Measurements from ENCODE around the gene COX8A. TPM values are rescaled to one million over a fixed set of nuclear protein-coding genes. Genes with fewer than 3 reads are reported as not detected.
A peak's percentile ranks its signal among the peaks of the same experiment; 100 is the strongest.

The COX8A gene
- polyA plus RNA-seq, 2 of the 4 experiments (the other 2 are of a cell fraction): 312 to 794 TPM

DNA sequence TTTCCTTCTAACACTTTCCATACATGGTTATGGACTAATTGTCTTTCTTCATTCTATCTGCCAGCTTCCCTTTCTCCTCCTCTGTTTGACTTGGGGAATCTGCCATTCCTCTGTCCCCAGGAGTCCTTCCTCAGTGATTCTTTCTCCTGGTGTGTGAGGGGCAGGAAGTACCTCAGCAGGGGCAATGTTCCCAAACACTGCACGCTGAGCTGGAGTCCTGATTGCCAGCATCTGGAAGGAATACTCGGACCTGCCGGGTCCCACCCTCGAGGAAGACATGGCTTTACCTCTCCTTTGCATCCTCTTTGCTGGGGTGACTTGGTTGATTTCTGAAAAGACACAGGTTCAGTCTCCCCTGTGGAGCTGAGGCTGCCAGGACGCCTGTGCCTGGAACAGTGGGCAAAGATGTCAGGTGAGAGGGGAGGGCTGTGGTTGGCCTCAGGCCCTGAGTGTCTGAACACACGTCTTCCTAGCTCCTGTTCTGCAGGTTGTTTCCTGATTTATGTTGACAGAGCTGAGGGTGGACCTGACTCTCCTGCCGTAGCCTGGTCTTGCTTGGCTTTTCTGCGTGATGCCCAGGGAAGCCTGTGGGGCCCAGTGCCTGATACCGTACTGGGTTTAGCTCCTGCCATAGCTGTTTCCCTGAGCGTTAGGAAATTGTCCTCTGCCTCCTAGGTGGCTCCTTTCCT is 4.3 kb downstream of the COX8A start:
- 93% methylated on average over 10 of the region's 10 CpGs for WGBS (ENCODE audit: missing lambda C conversion rate)
- ChIA-PET CTCF (interaction anchor here (0.7 to 1.4 kb wide), 3 partner anchors 29 to 171 kb away, joined by 3 to 4 read pairs (median 3); no protein-coding TSS in a partner anchor), POLR2A (no interaction called here)
- no peak for ATAC-seq
- H3K4me3 ChIP-seq: no peak overlapping the region
- peaks cover 14% of the 10 kb centered on the region for H3K4me1 ChIP-seq
- no peak for FAIRE-seq
- TF ChIP-seq FOXS1 (CRISPR knock-in tag; IDR thresholded peaks at IDR 0.05) (no peak), RCOR1 (IDR thresholded peaks at IDR 0.05; ENCODE audit: low read depth, low read length) (no peak), FOSL2 (IDR thresholded peaks at IDR 0.05) (no peak), FOSL2 (CRISPR knock-in tag; IDR thresholded peaks at IDR 0.05) (no peak), POLR2A (IDR thresholded peaks at IDR 0.05; ENCODE audit: low read length) (no peak), PHF8 (IDR thresholded peaks at IDR 0.05; ENCODE audit: borderline replicate concordance, low read depth) (no peak), GATA3 (IDR thresholded peaks at IDR 0.05; ENCODE audit: borderline replicate concordance) (no peak), ATOH8 (CRISPR knock-in tag; IDR thresholded peaks at IDR 0.05; ENCODE audit: low read depth) (no peak), ESRRA (IDR thresholded peaks at IDR 0.05; ENCODE audit: borderline replicate concordance, low read length) (no peak)
- H3K9me3 ChIP-seq: no peaks in the 10 kb centered on the region
- DNase-seq (ENCODE audit: low read depth in 1 of 2, low spot score in 1 of 2): no peak
- H3K27ac ChIP-seq: no peak overlapping the region
- no peak overlapping the region for H3K4me2 ChIP-seq

- CTCF ChIA-PET: interaction anchor here (0.7 kb wide), 1 partner anchor 28 kb away, joined by 3 read pairs; no protein-coding TSS in a partner anchor
Measured at GRCh38 chr11:63979426-63979825, 5.0 kb downstream of the COX8A start.

DNA sequence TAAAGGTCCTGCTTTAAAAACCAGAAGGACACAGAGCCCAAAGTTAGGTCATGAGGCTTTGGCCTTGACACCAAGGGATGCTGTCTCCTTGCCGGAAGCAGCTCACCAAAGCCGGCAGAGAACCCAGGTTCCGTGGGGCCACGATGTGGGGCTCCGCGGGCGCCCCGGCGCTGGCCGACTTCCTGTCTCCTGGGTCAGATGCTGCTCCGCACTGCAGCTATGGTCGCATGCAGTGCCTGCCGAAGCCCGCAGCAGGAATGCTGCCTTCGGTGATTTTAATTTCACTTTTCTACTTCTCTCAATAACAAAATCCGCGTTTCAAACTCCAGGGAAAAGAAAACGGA is 11.4 kb downstream of the COX8A start:
- H3K4me3 ChIP-seq: peak overlapping the region; percentile 99
- H3K27ac ChIP-seq: peak overlapping the region; percentile 98 to 99
- ChIA-PET POLR2A (interaction anchor here (0.7 to 1.9 kb wide), 3 partner anchors 9 to 22 kb away, joined by 3 to 9 read pairs (median 3); partner anchors contain the start of gene COX8A), CTCF (interaction anchor here (0.7 kb wide), 1 partner anchor 218 kb away, joined by 3 read pairs; the partner anchor contains the start of gene ZFTA)
- no peaks in the 10 kb centered on the region for H3K9me3 ChIP-seq
- DNase-seq (ENCODE audit: low read depth in 1 of 2, low spot score in 1 of 2): no peak
- 16% methylated on average over 15 of the region's 18 CpGs for WGBS (ENCODE audit: missing lambda C conversion rate)
- H3K4me1 ChIP-seq: peaks cover 10% of the 10 kb centered on the region; the same call in 2 of the 3 replicates
- no peak for FAIRE-seq
- ATAC-seq: peak; percentile 57 to 75
- H3K4me2 ChIP-seq: peak overlapping the region; percentile 82
- TF ChIP-seq CBX8 (IDR thresholded peaks at IDR 0.05) (no peak), REST (IDR thresholded peaks at IDR 0.05) (no peak), JUNB (IDR thresholded peaks at IDR 0.05) (no peak), KDM1A (IDR thresholded peaks at IDR 0.05; ENCODE audit: low read depth) (no peak), SREBF2 (IDR thresholded peaks at IDR 0.05) (no peak), CHD4 (IDR thresholded peaks at IDR 0.05; ENCODE audit: borderline replicate concordance) (no peak), HOXB5 (CRISPR knock-in tag; IDR thresholded peaks at IDR 0.05) (no peak), MAFK (IDR thresholded peaks at IDR 0.05; ENCODE audit: partially characterized antibody) (no peak), FOSL2 (IDR thresholded peaks at IDR 0.05) (no peak), FOSL2 (CRISPR knock-in tag; IDR thresholded peaks at IDR 0.05) (no peak), E2F6 (IDR thresholded peaks at IDR 0.05; ENCODE audit: borderline replicate concordance, low read depth) (no peak; the same call in 1 of the 2 replicates), ZNF302 (CRISPR knock-in tag; IDR thresholded peaks at IDR 0.05) (no peak), KDM5A (IDR thresholded peaks at IDR 0.05) (no peak), EP300 (IDR thresholded peaks at IDR 0.05) (no peak), POLR2AphosphoS2 (conservative IDR thresholded peaks at IDR 0.05; ENCODE audit: low read length) (no peak)
- TF ChIP-seq, protein P1, sequence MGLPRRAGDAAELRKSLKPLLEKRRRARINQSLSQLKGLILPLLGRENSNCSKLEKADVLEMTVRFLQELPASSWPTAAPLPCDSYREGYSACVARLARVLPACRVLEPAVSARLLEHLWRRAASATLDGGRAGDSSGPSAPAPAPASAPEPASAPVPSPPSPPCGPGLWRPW (IDR thresholded peaks at IDR 0.05): no peak
- TF ChIP-seq, protein P2, sequence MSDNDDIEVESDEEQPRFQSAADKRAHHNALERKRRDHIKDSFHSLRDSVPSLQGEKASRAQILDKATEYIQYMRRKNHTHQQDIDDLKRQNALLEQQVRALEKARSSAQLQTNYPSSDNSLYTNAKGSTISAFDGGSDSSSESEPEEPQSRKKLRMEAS (IDR thresholded peaks at IDR 0.05): no peak

More at GRCh38 chr11:63979426-63979825, 5.0 kb downstream of the COX8A start:
- FAIRE-seq (no peak), ATAC-seq (no peak), DNase-seq (ENCODE audit: low read depth in 1 of 2, low spot score in 1 of 2) (no peak)
- no peaks in the 10 kb centered on the region for H3K9me3 ChIP-seq
- POLR2A ChIA-PET: no interaction called here
- no peak overlapping the region for H3K27ac ChIP-seq
- no peak overlapping the region for H3K4me3 ChIP-seq
- TF ChIP-seq KDM5A (IDR thresholded peaks at IDR 0.05) (no peak), CEBPB (IDR thresholded peaks at IDR 0.05) (no peak), EHMT2 (IDR thresholded peaks at IDR 0.05; ENCODE audit: low read depth) (no peak), CHD4 (IDR thresholded peaks at IDR 0.05; ENCODE audit: borderline replicate concordance) (no peak), EP300 (IDR thresholded peaks at IDR 0.05) (no peak), CBX2 (IDR thresholded peaks at IDR 0.05; ENCODE audit: borderline replicate concordance, low read depth) (no peak), JUNB (IDR thresholded peaks at IDR 0.05) (no peak), HOXB13 (CRISPR knock-in tag; IDR thresholded peaks at IDR 0.05; ENCODE audit: low read depth) (no peak), ZNF302 (CRISPR knock-in tag; IDR thresholded peaks at IDR 0.05) (no peak), TFCP2L1 (CRISPR knock-in tag; IDR thresholded peaks at IDR 0.05) (no peak)
- TF ChIP-seq, protein P3, sequence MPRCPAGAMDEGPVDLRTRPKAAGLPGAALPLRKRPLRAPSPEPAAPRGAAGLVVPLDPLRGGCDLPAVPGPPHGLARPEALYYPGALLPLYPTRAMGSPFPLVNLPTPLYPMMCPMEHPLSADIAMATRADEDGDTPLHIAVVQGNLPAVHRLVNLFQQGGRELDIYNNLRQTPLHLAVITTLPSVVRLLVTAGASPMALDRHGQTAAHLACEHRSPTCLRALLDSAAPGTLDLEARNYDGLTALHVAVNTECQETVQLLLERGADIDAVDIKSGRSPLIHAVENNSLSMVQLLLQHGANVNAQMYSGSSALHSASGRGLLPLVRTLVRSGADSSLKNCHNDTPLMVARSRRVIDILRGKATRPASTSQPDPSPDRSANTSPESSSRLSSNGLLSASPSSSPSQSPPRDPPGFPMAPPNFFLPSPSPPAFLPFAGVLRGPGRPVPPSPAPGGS (IDR thresholded peaks at IDR 0.05): no peak
- 96% methylated on average over 4 of the region's 5 CpGs for WGBS (ENCODE audit: missing lambda C conversion rate)
- no peak overlapping the region for H3K4me2 ChIP-seq
- H3K4me1 ChIP-seq: peaks cover 14% of the 10 kb centered on the region
